GM18951 (cell line): Measurements from ENCODE around the gene WDR70.

ENCODE experiments used
- POLR2A ChIP-seq: IDR thresholded peaks from 4 replicates; pipeline ENCODE4 v1.6.1; 2011; ENCODE audit warnings: mild to moderate bottlenecking; ENCODE audit not compliant: insufficient read length, insufficient read depth; ENCODE audit errors: extremely low read depth
- in situ Hi-C: fragments of 300-500 bp; cut with MboI; formaldehyde crosslinking; loops from one replicate; pipeline ENCODE4 v1.12.0; 2022; ENCODE audit warnings: low sequenced_read_pairs, mixed read lengths, inconsistent platforms; ENCODE audit not compliant: unreplicated experiment

Gene WDR70

DNA sequence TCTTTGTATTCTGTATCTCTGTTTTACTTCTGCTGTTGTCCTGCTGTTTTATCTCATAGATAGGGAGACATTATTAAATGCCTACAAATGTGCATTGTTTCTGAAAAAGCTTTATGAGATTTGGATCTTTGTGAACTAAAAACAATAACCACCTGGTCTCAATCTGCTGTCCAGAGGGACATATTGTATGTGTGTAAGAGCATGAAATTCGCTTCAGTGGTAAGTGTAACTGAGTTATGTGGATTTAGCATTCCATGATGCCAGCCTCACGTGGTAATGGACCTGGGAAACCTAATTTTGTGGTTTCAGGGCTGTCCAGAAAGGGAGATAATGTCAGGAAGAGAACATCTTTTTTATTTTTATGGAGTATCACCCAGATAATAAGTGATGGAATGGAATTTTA, 341.4 kb downstream of the WDR70 start:
- TF ChIP-seq POLR2A: no peak
- in situ Hi-C loops: no loop called here

GRCh38 chr5:37721447-37721871, 342.3 kb downstream of the WDR70 start:
- no peak for TF ChIP-seq POLR2A

DNA sequence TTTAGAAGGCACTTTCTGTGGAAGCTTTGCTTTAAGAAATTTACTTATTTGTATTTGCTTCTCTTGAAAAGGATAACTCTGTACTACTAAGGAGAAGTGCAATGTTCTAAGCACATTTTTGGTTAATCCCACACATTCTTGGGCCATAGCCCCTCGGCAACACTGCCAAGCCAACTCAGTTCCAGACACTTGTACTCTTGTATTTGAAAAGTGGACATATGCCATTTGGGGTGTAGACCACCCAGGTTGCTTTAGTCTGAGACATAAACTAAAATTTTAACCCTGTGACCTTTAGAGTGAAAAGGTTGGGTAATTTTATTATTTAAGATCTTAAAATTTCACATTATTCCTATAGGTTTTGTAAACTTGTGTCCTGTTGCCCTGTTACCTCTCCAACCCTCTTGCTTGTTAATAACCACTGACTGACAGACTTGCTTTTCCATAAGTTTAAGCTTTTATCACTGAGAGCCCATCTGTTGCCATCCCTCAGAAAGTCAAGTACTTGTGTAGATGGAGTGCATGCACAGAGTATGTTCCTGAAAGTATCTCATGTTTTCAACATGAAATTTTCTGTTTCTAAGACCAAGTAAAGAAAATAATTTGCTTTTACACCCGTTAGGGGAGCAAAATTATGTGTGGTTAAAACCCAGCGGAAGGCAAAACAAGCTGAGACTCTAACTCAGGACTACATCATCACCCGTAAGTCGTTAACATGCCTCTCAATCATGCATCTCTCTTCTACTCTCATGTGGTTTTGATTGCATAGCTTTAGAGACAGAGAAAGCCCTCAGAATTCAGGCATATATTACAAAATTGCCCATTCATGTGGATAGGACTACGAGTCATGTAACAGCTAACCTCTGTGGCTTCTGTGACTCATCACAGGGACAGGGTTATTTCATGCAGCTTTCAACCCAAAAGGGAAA, 343.4 kb downstream of the WDR70 start:
- no peak for TF ChIP-seq POLR2A
- in situ Hi-C loops: no loop called here

More at GRCh38 chr5:37721447-37721871, 342.3 kb downstream of the WDR70 start:
- in situ Hi-C loops: no loop called here

DNA sequence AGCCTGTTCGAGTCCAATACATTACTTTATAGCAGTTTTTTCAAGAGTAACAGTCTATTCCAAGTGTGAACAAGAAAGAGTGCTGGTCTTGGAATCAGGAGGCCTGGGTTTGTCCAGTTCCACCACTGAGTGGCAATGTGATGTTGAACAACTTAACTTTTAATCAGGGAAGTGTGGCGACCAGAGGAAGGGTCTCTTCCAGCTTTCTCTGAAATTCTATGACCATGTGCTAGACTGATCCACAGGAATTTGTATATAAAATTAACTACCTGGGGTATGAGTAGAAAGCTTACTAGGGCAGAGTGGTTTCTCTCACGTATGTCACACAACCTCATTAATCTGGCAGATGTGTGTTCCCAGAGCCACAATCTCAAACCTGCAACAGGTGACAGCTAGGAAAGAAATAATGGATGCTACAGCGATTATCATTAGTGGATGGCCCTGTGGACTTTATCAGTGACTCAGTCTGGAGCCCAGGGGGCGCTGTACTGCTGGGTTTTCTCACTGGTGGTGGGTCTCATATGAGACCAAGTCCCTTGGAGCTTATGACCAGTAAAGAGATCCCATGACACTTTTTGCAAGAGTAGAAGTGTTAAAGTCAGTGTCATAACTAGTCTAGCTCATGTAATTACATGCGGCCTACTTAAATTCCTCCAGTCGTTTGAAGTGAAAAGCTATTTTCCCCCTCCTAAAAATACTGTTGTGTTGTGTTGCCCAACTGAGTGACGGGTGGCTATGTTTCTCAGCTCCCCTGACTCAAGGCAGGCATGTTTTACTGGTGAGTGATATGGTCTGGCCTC, 344.2 kb downstream of the WDR70 start:
- in situ Hi-C loops: no loop called here
- no peak for TF ChIP-seq POLR2A

DNA sequence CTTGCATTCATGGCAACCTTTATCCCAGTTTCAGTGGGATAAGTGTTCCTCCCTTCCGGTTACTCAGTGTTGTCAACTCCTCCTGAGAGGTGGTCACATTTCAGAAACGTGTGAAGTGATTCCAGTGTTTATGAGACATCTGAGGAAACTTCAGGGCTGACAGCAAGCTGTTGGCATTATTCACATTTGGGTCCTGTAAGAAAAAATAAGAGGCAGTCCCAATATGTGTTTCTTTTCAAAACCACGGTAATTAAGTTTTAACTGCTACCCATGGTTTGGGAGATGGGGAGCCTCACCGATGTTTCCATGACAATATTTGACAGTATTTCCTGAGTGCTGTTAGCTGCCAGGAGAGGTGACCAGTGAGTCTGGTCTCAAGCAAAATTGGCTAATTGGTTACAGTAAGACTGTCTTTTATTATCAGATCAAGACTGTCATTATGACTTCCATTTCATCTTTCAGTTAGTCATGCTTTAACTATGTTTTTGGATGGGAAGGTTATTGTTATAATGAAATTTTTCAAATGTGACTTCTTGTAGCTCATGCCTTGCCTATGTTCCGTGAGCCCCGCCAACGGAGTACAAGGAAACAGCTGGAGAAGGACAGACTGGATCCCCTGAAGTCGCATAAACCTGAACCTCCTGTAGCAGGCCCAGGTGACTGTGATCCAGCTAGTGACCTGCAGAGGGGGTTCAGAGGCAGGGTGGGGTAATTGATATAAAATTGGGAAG, 345.4 kb downstream of the WDR70 start:
- in situ Hi-C loops: no loop called here
- no peak for TF ChIP-seq POLR2A

DNA sequence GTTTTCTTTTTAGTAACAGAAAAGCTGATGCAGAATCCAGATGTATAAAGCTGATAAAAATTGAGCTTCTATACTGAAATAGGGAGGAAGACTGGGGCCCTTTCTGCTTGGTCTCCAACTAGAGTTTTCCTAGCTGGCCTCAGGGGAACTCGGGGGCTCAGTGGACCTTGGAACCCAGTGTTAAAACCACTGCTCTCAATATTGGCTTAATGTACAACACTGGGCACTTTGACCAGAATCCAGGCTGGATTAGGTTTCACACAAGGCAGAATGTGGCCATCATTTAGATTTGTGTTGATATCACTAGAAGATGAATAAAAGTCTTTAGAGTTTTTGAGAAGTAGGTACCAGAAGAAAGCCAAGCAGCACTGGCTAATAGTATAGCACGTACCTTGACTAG, 346.1 kb downstream of the WDR70 start:
- no peak for TF ChIP-seq POLR2A
- in situ Hi-C loops: no loop called here

GRCh38 chr5:37727238-37727637, 348.1 kb downstream of the WDR70 start:
- TF ChIP-seq POLR2A: no peak
- in situ Hi-C loops: no loop called here

DNA sequence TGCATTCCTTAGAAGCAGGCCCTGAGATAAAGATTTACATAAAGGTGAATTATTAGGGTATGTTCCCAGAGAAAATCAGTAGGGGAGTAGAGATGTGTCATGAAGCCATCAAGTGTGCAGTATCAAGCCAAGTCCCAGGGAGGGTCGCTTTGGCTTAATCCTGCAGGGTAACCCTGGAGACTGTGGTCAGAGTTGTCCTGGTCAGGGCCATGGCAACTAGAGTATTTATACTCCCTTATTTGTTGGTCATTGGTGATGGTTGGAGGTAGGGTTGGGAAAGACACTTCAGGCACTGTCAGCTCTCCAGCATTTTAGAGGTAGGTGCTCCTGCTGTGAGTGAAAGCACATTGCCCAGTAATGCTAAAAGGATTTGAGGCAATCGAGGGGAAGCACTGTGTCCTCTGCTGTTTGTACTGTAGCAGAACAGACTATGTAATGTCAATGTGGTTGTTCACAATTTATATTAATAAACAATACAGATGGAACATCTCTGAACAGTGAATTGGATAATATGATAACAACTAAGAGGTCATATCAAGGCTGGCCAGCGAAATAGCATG, 351.9 kb downstream of the WDR70 start:
- in situ Hi-C loops: no loop called here
- TF ChIP-seq POLR2A: no peak

- in situ Hi-C loops: no loop called here
- TF ChIP-seq POLR2A: no peak
These were observed 355.0 kb downstream of the WDR70 start for GRCh38 chr5:37734114-37734513.

DNA sequence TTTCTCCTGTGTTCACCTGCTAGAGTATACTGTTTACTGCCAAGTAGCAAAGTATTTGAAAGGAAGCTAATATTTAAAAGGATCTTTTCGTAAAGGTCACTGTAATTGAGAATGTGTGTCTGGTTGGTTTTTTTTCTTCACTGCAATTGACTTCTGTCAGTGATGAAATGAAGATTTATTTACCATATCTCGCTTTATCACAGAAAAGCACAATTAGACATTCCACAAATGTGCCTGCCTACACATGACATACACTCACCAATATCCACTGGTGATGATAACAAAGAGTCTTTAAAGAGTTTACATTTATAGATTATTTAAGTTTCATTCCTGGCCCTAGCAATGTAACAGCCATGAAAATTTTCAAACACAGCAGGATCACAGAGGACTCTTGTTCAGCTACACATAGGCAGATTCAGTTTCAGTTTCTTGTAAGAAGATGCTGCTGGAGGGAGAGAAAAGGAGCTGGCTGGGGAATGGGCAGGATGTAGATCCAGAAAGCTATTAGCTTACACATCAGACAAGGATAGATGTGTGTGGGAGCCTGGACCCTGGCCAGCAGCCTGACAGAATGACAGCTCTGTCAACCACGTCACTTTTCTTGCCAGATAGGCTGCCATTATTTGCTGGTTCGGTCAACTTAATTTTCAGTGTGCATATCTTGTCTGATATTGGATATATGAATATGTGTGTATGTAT, 356.7 kb downstream of the WDR70 start:
- TF ChIP-seq POLR2A: no peak
- in situ Hi-C loops: no loop called here

DNA sequence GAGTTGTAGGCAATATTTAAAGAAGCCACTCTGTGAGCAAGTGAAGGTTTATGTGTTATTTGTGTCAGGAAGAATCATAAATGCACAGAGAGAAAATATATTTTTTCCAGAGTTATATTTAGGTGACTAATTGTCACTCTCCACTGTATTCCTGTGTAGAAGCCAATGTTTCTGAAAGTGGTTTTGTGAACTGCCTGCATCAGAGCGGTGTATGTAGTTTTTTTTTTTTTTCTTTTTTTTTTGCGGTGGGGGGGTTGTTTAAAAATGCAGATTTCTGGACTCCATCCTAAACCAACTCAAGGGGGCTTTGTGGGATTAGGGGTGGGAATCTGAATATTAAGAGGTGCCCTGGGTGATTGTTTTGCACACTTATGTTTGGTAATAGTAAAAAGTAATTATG, 357.3 kb downstream of the WDR70 start:
- no peak for TF ChIP-seq POLR2A
- in situ Hi-C loops: no loop called here

DNA sequence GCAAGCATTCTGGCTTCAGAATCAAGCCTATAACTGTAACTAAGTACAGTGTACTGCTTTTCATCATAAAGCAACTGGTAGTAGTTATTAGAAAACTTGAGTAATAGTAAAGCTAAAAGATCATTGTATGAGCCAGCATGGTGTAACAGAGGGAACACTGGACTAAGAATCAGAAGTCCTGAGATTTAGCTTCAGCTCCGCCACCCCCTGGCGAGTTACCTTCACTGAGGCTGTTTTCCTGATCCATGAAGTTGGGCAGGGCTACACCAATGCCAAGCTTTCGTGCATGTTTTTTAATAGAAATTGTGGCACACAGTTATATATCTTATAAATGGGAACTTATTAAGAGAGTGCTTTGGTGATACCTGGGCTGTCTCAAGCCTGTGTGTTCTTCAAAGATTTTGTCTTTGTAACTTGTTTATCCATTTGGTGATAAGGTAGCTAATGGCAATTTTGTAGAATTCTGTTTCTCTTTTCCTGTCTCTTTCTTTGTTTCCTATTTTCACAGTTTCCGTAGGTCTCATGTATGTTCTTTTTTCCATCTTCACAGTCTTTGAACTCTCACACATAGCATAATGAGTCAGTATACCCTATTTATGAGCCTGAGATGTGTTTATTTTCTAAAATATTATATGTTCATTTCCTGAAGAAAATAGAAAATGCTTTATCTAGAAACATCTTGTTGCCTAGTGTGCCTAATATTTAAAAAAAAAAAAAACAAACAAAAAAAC, 358.4 kb downstream of the WDR70 start:
- TF ChIP-seq POLR2A: no peak
- in situ Hi-C loops: no loop called here

GRCh38 chr5:37738057-37738691, 359.1 kb downstream of the WDR70 start:
- TF ChIP-seq POLR2A: no peak
- in situ Hi-C loops: no loop called here
